ENCODE data around the gene CCDC57.

DNA sequence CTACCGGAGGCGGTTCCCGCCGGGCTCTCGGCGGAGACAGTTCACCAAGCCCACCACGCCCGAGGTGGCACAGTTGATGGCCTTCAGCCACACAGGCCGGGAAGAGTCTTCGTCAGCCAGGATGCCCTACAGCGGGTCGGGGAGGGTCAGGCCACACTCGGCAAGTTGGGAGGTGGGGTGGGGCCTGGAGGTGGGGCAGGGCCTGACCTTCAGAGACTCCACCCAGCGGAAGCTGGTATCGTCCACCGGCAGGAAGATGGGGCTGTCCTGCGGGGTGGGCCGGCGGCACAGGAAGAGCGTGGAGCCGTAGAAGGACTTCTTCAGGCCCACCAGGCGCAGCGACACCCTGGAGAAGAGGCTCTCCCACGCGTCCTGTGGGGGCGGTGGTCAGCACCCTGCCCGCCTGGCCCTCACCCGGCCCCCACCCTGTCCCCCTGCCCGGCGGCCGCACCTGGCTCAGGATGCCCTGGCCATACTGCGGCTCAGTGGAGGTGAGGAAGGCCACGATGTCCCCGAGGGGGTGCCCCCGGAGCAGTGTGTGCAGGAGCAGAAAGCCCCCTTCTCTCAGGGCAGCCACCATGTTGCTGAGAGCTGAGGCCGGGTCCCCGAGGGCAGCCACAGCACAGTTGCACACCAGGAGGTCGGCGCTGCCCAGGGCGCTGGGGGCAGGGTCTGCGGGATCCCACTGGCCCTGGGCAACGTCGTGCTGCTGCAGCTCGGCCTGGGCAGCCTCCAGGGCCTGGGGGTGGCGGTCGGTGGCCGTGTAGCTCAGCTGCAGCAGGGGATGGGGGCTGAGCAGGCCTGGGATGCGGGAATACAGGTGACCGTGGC is 127.4 kb downstream of the CCDC57 start:
- no peak for TF ChIP-seq MXI1 (IDR thresholded peaks at IDR 0.05; ENCODE audit: borderline replicate concordance, low read depth, low read length)
- TF ChIP-seq, protein P1, sequence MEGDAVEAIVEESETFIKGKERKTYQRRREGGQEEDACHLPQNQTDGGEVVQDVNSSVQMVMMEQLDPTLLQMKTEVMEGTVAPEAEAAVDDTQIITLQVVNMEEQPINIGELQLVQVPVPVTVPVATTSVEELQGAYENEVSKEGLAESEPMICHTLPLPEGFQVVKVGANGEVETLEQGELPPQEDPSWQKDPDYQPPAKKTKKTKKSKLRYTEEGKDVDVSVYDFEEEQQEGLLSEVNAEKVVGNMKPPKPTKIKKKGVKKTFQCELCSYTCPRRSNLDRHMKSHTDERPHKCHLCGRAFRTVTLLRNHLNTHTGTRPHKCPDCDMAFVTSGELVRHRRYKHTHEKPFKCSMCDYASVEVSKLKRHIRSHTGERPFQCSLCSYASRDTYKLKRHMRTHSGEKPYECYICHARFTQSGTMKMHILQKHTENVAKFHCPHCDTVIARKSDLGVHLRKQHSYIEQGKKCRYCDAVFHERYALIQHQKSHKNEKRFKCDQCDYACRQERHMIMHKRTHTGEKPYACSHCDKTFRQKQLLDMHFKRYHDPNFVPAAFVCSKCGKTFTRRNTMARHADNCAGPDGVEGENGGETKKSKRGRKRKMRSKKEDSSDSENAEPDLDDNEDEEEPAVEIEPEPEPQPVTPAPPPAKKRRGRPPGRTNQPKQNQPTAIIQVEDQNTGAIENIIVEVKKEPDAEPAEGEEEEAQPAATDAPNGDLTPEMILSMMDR (conservative IDR thresholded peaks at IDR 0.05; ENCODE audit: low read depth, low read length): no peak
- TF ChIP-seq USF2 (IDR thresholded peaks at IDR 0.05; ENCODE audit: low read depth, low read length): no peak
- no peak for TF ChIP-seq CHD1 (IDR thresholded peaks at IDR 0.05; ENCODE audit: low read depth, low read length)
- TF ChIP-seq BHLHE40 (IDR thresholded peaks at IDR 0.05; ENCODE audit: low read depth, low read length): no peak
- TF ChIP-seq POLR2A (IDR thresholded peaks at IDR 0.05; ENCODE audit: low read depth, low read length): no peak
- TF ChIP-seq ELK1 (IDR thresholded peaks at IDR 0.05; ENCODE audit: borderline replicate concordance, low read depth, low read length): no peak

Data from IMR-90 (cell line).